Keratinocyte (primary cell): Measurements from ENCODE around the gene POLA1. TPM values are rescaled to one million over a fixed set of nuclear protein-coding genes. Genes with fewer than 3 reads are reported as not detected.

Source experiments
- DNase-seq: peaks from one replicate; pipeline ENCODE4 v3.0.0-alpha.2; 2011; ENCODE audit warnings: low read depth, missing footprints, low spot score
- FAIRE-seq: peaks from 2 replicates; lab custom pipeline; 2011; peaks lifted over from hg19 to GRCh38; lab: Jason Lieb, UNC
- H2AFZ ChIP-seq: 2 replicates; pipeline ENCODE4 v1.6.0; 2012; ENCODE audit warnings: low read length, control low read depth, inconsistent platforms; ENCODE audit not compliant: control insufficient read depth
- H3K27ac ChIP-seq: 2 replicates; pipeline ENCODE4 v1.5.1; 2011; ENCODE audit warnings: low read length; ENCODE audit not compliant: control insufficient read depth, insufficient read depth
- H3K27me3 ChIP-seq: 3 replicates; pipeline ENCODE4 v1.6.0; 2011; ENCODE audit warnings: low read length; ENCODE audit not compliant: control insufficient read depth, insufficient read depth; ENCODE audit errors: extremely low read depth
- H3K36me3 ChIP-seq, 2 experiments: 2 replicates in 1 of 2; 3 replicates in 1 of 2; pipeline ENCODE4 v1.5.1; 2011; ENCODE audit warnings: low read length in 2 of 2, mild to moderate bottlenecking in 1 of 2; ENCODE audit not compliant: control insufficient read depth in 2 of 2, insufficient read depth in 2 of 2; ENCODE audit errors: extremely low read depth in 1 of 2
- H3K4me1 ChIP-seq: 3 replicates; pipeline ENCODE4 v1.5.1; 2011; ENCODE audit warnings: low read length; ENCODE audit not compliant: control insufficient read depth, insufficient read depth; ENCODE audit errors: extremely low read depth
- H3K4me2 ChIP-seq: 3 replicates; pipeline ENCODE4 v1.6.0; 2011; ENCODE audit warnings: low read depth, low read length; ENCODE audit not compliant: control insufficient read depth, insufficient read depth; ENCODE audit errors: extremely low read depth
- H3K4me3 ChIP-seq, 3 experiments: fragments of 200-600 bp in 1 of 3; sonication (generic) in 1 of 3; 2 replicates in 2 of 3; 3 replicates in 1 of 3; pipeline ENCODE4 v1.5.1; 2011 to 2016; ENCODE audit warnings: low read length in 3 of 3, mild to moderate bottlenecking in 3 of 3, control low read depth in 2 of 3, inconsistent platforms in 1 of 3, low read depth in 1 of 3, mixed read lengths in 1 of 3, mixed run types in 1 of 3, moderate library complexity in 1 of 3; ENCODE audit not compliant: control insufficient read depth in 2 of 3, insufficient read depth in 2 of 3; ENCODE audit errors: extremely low read depth in 1 of 3
- H3K79me2 ChIP-seq: 2 replicates; pipeline ENCODE4 v1.6.0; 2012; ENCODE audit warnings: low read length; ENCODE audit not compliant: control insufficient read depth, insufficient read depth
- H3K9ac ChIP-seq: 3 replicates; pipeline ENCODE4 v1.6.0; 2011; ENCODE audit warnings: low read length; ENCODE audit not compliant: control insufficient read depth, insufficient read depth; ENCODE audit errors: extremely low read depth
- H3K9me1 ChIP-seq: 3 replicates; pipeline ENCODE4 v1.6.0; 2011; ENCODE audit warnings: low read length; ENCODE audit not compliant: control insufficient read depth, insufficient read depth; ENCODE audit errors: extremely low read depth
- H3K9me3 ChIP-seq: 2 replicates; pipeline ENCODE4 v1.5.1; 2012; ENCODE audit warnings: low read depth, low read length; ENCODE audit not compliant: control insufficient read depth
- H4K20me1 ChIP-seq: 3 replicates; pipeline ENCODE4 v1.6.0; 2011; ENCODE audit warnings: low read length; ENCODE audit not compliant: control insufficient read depth, insufficient read depth; ENCODE audit errors: extremely low read depth
- CTCF ChIP-seq, 3 experiments: IDR thresholded peaks in 1 of 3; conservative IDR thresholded peaks in 1 of 3; optimal IDR thresholded peaks in 1 of 3; 2 replicates in 2 of 3; 3 replicates in 1 of 3; pipeline versions ENCODE3 to v1.5.1; 2011; ENCODE audit warnings: low read length in 3 of 3, mild to moderate bottlenecking in 3 of 3, moderate library complexity in 2 of 3, control low read depth in 1 of 3, inconsistent platforms in 1 of 3; ENCODE audit not compliant: insufficient read depth in 2 of 3; ENCODE audit errors: extremely low read depth in 1 of 3
- EZH2 ChIP-seq: IDR thresholded peaks from one replicate; pipeline ENCODE4 v1.6.1; 2012; ENCODE audit warnings: inconsistent platforms, mild to moderate bottlenecking, low read length, moderate library complexity
- dilution Hi-C: fragments of 300-500 bp; cut with MboI; formaldehyde crosslinking; loops from one replicate; pipeline ENCODE4 v1.7.0; 2020; ENCODE audit warnings: low sequenced_read_pairs; ENCODE audit not compliant: extremely low pct_ligation_motif_present
- polyA plus RNA-seq, 5 experiments: library from polyadenylated mRNA; depleted of rRNA in 3 of 5; stranded (reverse) in 3 of 5; stranded (forward) in 1 of 5; unstranded in 1 of 5; fragments of >200 nt; gene quantifications; 1 replicate in 1 of 5; 2 replicates in 3 of 5; 3 replicates in 1 of 5; pipeline versions ENCODE4 v1.2.1 to v1.2.3, GENCODE V29; 2011 to 2012; ENCODE audit warnings: missing spikeins in 2 of 5, low read depth in 1 of 5, low replicate concordance in 1 of 5

The POLA1 gene
- polyA plus RNA-seq, 1 donor (not counting 4 experiments of a cell fraction or from before 2014, with no cell fraction given) = 3.9 TPM

GRCh38 chrX:24796204-24796603 lies 102.5 kb downstream of the POLA1 start:
- Histone ChIP-seq H3K4me2 (no peak overlapping the region), H3K9me3 (no peaks in the 10 kb centered on the region), H3K36me3 (no peaks in the 10 kb centered on the region), H3K79me2 (no peaks in the 10 kb centered on the region), H2AFZ (no peak overlapping the region), H3K9me1 (no peaks in the 10 kb centered on the region), H3K4me3 (no peak overlapping the region), H4K20me1 (no peaks in the 10 kb centered on the region), H3K4me1 (no peaks in the 10 kb centered on the region), H3K9ac (no peak overlapping the region), H3K27ac (no peak overlapping the region), H3K27me3 (no peaks in the 10 kb centered on the region)
- TF ChIP-seq CTCF (optimal IDR thresholded peaks at IDR 0.05 in 1 of 3, IDR thresholded peaks at IDR 0.05 in 1 of 3, conservative IDR thresholded peaks at IDR 0.05 in 1 of 3; ENCODE audit: extremely low read depth in 1 of 3, insufficient read depth in 2 of 3, low read length in 3 of 3) (no peak), EZH2 (no peak)
- FAIRE-seq (no peak), DNase-seq (no peak)
- dilution Hi-C loops = no loop called here

GRCh38 chrX:24799078-24799477 lies 105.4 kb downstream of the POLA1 start:
- Histone ChIP-seq H3K79me2 (no peaks in the 10 kb centered on the region), H3K9me3 (no peaks in the 10 kb centered on the region), H3K4me2 (no peak overlapping the region), H3K9me1 (no peaks in the 10 kb centered on the region), H3K27ac (no peak overlapping the region), H4K20me1 (no peaks in the 10 kb centered on the region), H3K27me3 (no peaks in the 10 kb centered on the region), H3K9ac (no peak overlapping the region), H3K36me3 (no peaks in the 10 kb centered on the region), H3K4me3 (no peak overlapping the region), H3K4me1 (no peaks in the 10 kb centered on the region), H2AFZ (no peak overlapping the region)
- FAIRE-seq (no peak), DNase-seq (no peak)
- dilution Hi-C loops = no loop called here
- TF ChIP-seq CTCF (optimal IDR thresholded peaks at IDR 0.05 in 1 of 3, IDR thresholded peaks at IDR 0.05 in 1 of 3, conservative IDR thresholded peaks at IDR 0.05 in 1 of 3; ENCODE audit: extremely low read depth in 1 of 3, insufficient read depth in 2 of 3, low read length in 3 of 3) = no peak
- TF ChIP-seq EZH2 = no peak
